Mammary epithelial cell (primary cell): Measurements from ENCODE around the gene AUTS2.

Experiments
- EZH2 ChIP-seq: IDR thresholded peaks from 2 replicates; pipeline ENCODE4 v1.6.1; 2012; ENCODE audit warnings: low read length, inconsistent platforms, borderline replicate concordance
- TF ChIP-seq, protein P1 (sequence below), 2 donors: IDR thresholded peaks in 1 of 2; conservative IDR thresholded peaks in 1 of 2; 2 replicates each; pipeline ENCODE4 v1.5.1; 2011 to 2012; ENCODE audit warnings: inconsistent platforms in 2 of 2, low read length in 2 of 2, mild to moderate bottlenecking in 2 of 2, control low read depth in 1 of 2, low read depth in 1 of 2; ENCODE audit not compliant: insufficient read depth in 1 of 2; ENCODE audit errors: extremely low read depth in 1 of 2

GRCh38 chr7:70171369-70171920 lies 573.2 kb downstream of the AUTS2 start:
- TF ChIP-seq, protein P1, sequence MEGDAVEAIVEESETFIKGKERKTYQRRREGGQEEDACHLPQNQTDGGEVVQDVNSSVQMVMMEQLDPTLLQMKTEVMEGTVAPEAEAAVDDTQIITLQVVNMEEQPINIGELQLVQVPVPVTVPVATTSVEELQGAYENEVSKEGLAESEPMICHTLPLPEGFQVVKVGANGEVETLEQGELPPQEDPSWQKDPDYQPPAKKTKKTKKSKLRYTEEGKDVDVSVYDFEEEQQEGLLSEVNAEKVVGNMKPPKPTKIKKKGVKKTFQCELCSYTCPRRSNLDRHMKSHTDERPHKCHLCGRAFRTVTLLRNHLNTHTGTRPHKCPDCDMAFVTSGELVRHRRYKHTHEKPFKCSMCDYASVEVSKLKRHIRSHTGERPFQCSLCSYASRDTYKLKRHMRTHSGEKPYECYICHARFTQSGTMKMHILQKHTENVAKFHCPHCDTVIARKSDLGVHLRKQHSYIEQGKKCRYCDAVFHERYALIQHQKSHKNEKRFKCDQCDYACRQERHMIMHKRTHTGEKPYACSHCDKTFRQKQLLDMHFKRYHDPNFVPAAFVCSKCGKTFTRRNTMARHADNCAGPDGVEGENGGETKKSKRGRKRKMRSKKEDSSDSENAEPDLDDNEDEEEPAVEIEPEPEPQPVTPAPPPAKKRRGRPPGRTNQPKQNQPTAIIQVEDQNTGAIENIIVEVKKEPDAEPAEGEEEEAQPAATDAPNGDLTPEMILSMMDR (conservative IDR thresholded peaks at IDR 0.05 in 1 of 2, IDR thresholded peaks at IDR 0.05 in 1 of 2; ENCODE audit: extremely low read depth in 1 of 2, insufficient read depth in 1 of 2, low read depth in 1 of 2, low read length in 2 of 2) = no peak
- TF ChIP-seq EZH2 = no peak
